Keratinocyte (primary cell): ENCODE results near the gene ATP9B.

ENCODE experiments used
- CTCF ChIP-seq, 3 experiments: IDR thresholded peaks in 1 of 3; conservative IDR thresholded peaks in 1 of 3; optimal IDR thresholded peaks in 1 of 3; 2 replicates in 2 of 3; 3 replicates in 1 of 3; pipeline versions ENCODE3 to v1.5.1; 2011; ENCODE audit warnings: low read length in 3 of 3, mild to moderate bottlenecking in 3 of 3, moderate library complexity in 2 of 3, control low read depth in 1 of 3, inconsistent platforms in 1 of 3; ENCODE audit not compliant: insufficient read depth in 2 of 3; ENCODE audit errors: extremely low read depth in 1 of 3
- EZH2 ChIP-seq: IDR thresholded peaks from one replicate; pipeline ENCODE4 v1.6.1; 2012; ENCODE audit warnings: inconsistent platforms, mild to moderate bottlenecking, low read length, moderate library complexity

GRCh38 chr18:79102886-79103285 lies 33.7 kb downstream of the ATP9B start:
- no peak for TF ChIP-seq CTCF (optimal IDR thresholded peaks at IDR 0.05 in 1 of 3, IDR thresholded peaks at IDR 0.05 in 1 of 3, conservative IDR thresholded peaks at IDR 0.05 in 1 of 3; ENCODE audit: extremely low read depth in 1 of 3, insufficient read depth in 2 of 3, low read length in 3 of 3)
- TF ChIP-seq EZH2, result no peak
